Uterus (tissue), 4 donors: ENCODE measurements around the gene CNTN2. TPM values are rescaled to one million over a fixed set of nuclear protein-coding genes. Genes with fewer than 3 reads are reported as not detected.

Source experiments
- DNase-seq, 2 donors: peaks; one replicate each; pipeline ENCODE4 v3.0.0-alpha.2; 2019 to 2020
- H3K27ac ChIP-seq, 2 donors: fragments of 200-600 bp; sonication (generic); 1 replicate in 1 of 2; 2 replicates in 1 of 2; pipeline ENCODE4 v1.5.1; 2016 to 2018
- H3K27me3 ChIP-seq, 2 donors: fragments of 200-600 bp; sonication (generic); one replicate each; pipeline ENCODE4 v1.5.1; 2018 to 2019; ENCODE audit warnings: control low read depth in 1 of 2
- H3K36me3 ChIP-seq, 2 donors: fragments of 200-600 bp; sonication (generic); one replicate each; pipeline ENCODE4 v1.5.1; 2019; ENCODE audit warnings: control low read depth in 1 of 2
- H3K4me1 ChIP-seq, 2 donors: fragments of 200-600 bp; sonication (generic); one replicate each; pipeline ENCODE4 v1.5.1; 2018 to 2019; ENCODE audit warnings: control low read depth in 1 of 2
- H3K4me3 ChIP-seq, 2 donors: fragments of 200-600 bp; sonication (generic); 1 replicate in 1 of 2; 2 replicates in 1 of 2; pipeline ENCODE4 v1.5.1; 2018 to 2019; ENCODE audit warnings: mild to moderate bottlenecking in 1 of 2
- H3K9me3 ChIP-seq, 2 donors: fragments of 200-600 bp; sonication (generic); one replicate each; pipeline ENCODE4 v1.5.1; 2019; ENCODE audit warnings: control low read depth in 1 of 2
- POLR2A ChIP-seq, 2 donors: fragments of 450-650 bp; IDR thresholded peaks; one replicate each; pipeline ENCODE4 v1.6.1; 2016; ENCODE audit warnings: antibody characterized with exemption in 2 of 2, mild to moderate bottlenecking in 1 of 2, moderate library complexity in 1 of 2
- intact Hi-C: fragments of 100-400 bp; cut with DNase I; formaldehyde crosslinking; loops from one replicate; pipeline ENCODE4 v1.15.1; 2023; ENCODE audit warnings: low total_unique reads
- total RNA-seq, 4 donors: library from RNA; depleted of rRNA in 3 of 4; stranded (reverse); fragments of >200 nt in 3 of 4; gene quantifications; one replicate each; pipeline versions ENCODE4 v1.1.0 to v1.2.4, GENCODE V29; 2014 to 2023
- TF ChIP-seq, protein P1 (sequence below), 4 experiments: fragments of 200-600 bp in 2 of 4; fragments of 450-650 bp in 2 of 4; sonication (generic) in 2 of 4; IDR thresholded peaks; one replicate each; pipeline ENCODE4 v1.5.1; 2016 to 2019; ENCODE audit warnings: antibody characterized with exemption in 4 of 4, mild to moderate bottlenecking in 2 of 4, moderate library complexity in 1 of 4
- donor health status: DM: yes; HTN: yes; CAD: no.

CNTN2 gene
- total RNA-seq, 4 donors from 2014 or later, result 3.0 TPM; not detected in 3

GRCh38 chr1:205020466-205020865 is 22.5 kb upstream of the CNTN2 start:
- no peaks in the 10 kb centered on the region for H3K36me3 ChIP-seq
- DNase-seq, result no peak
- H3K27me3 ChIP-seq, result no peaks in the 10 kb centered on the region
- no peak overlapping the region for H3K4me3 ChIP-seq
- no peak overlapping the region for H3K27ac ChIP-seq
- H3K9me3 ChIP-seq, result no peaks in the 10 kb centered on the region
- TF ChIP-seq POLR2A (IDR thresholded peaks at IDR 0.05), result no peak
- TF ChIP-seq, protein P1, sequence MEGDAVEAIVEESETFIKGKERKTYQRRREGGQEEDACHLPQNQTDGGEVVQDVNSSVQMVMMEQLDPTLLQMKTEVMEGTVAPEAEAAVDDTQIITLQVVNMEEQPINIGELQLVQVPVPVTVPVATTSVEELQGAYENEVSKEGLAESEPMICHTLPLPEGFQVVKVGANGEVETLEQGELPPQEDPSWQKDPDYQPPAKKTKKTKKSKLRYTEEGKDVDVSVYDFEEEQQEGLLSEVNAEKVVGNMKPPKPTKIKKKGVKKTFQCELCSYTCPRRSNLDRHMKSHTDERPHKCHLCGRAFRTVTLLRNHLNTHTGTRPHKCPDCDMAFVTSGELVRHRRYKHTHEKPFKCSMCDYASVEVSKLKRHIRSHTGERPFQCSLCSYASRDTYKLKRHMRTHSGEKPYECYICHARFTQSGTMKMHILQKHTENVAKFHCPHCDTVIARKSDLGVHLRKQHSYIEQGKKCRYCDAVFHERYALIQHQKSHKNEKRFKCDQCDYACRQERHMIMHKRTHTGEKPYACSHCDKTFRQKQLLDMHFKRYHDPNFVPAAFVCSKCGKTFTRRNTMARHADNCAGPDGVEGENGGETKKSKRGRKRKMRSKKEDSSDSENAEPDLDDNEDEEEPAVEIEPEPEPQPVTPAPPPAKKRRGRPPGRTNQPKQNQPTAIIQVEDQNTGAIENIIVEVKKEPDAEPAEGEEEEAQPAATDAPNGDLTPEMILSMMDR (IDR thresholded peaks at IDR 0.05), result no peak
- no peaks in the 10 kb centered on the region for H3K4me1 ChIP-seq
- intact Hi-C loops, result no loop called here

GRCh38 chr1:205024679-205025078 is 18.3 kb upstream of the CNTN2 start:
- no peak for DNase-seq
- TF ChIP-seq, protein P1 (IDR thresholded peaks at IDR 0.05), result no peak
- TF ChIP-seq POLR2A (IDR thresholded peaks at IDR 0.05), result no peak
- H3K4me3 ChIP-seq, result no peak overlapping the region
- intact Hi-C loops, result no loop called here
- H3K9me3 ChIP-seq, result no peaks in the 10 kb centered on the region
- H3K4me1 ChIP-seq, result no peaks in the 10 kb centered on the region
- H3K27me3 ChIP-seq, result no peaks in the 10 kb centered on the region
- no peaks in the 10 kb centered on the region for H3K36me3 ChIP-seq
- no peak overlapping the region for H3K27ac ChIP-seq

DNA sequence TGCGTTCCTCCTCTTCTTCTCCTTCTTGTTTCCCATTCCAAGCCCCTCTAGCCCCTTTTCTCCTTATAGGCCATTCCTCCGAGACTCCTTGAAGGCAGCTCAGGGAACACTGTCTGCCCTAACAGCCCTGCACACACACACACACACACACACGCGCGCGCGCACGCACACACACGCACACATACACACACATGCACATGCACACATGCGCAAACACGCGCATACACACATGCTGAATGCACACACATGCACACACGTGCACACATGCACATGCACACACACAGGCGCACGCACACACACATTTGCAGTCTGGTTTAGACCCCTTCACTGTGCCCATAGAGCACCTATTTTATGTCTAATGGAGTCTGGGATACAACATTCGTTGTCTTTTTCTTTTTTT is 17.8 kb upstream of the CNTN2 start:
- no peaks in the 10 kb centered on the region for H3K27me3 ChIP-seq
- H3K9me3 ChIP-seq, result no peaks in the 10 kb centered on the region
- intact Hi-C loops, result no loop called here
- no peak for DNase-seq
- no peaks in the 10 kb centered on the region for H3K36me3 ChIP-seq
- no peak overlapping the region for H3K27ac ChIP-seq
- H3K4me1 ChIP-seq, result no peaks in the 10 kb centered on the region
- no peak overlapping the region for H3K4me3 ChIP-seq
- TF ChIP-seq, protein P1 (IDR thresholded peaks at IDR 0.05), result no peak
- TF ChIP-seq POLR2A (IDR thresholded peaks at IDR 0.05), result no peak

- DNase-seq, result no peak
- intact Hi-C loops, result no loop called here
- H3K27ac ChIP-seq, result no peak overlapping the region
- no peaks in the 10 kb centered on the region for H3K36me3 ChIP-seq
- TF ChIP-seq, protein P1 (IDR thresholded peaks at IDR 0.05), result no peak
- no peak for TF ChIP-seq POLR2A (IDR thresholded peaks at IDR 0.05)
- no peak overlapping the region for H3K4me3 ChIP-seq
- H3K27me3 ChIP-seq, result no peaks in the 10 kb centered on the region
- H3K4me1 ChIP-seq, result no peaks in the 10 kb centered on the region
- H3K9me3 ChIP-seq, result no peaks in the 10 kb centered on the region
Observed at GRCh38 chr1:205026181-205026580, 16.8 kb upstream of the CNTN2 start.

- TF ChIP-seq POLR2A (IDR thresholded peaks at IDR 0.05), result no peak
- TF ChIP-seq, protein P1 (IDR thresholded peaks at IDR 0.05), result no peak
- intact Hi-C loops, result no loop called here
- Histone ChIP-seq H3K27ac (no peak overlapping the region), H3K4me1 (no peaks in the 10 kb centered on the region), H3K36me3 (no peaks in the 10 kb centered on the region), H3K4me3 (no peak overlapping the region), H3K27me3 (no peaks in the 10 kb centered on the region), H3K9me3 (no peaks in the 10 kb centered on the region)
- no peak for DNase-seq
Observed at GRCh38 chr1:205028390-205028789, 14.6 kb upstream of the CNTN2 start.
